ENCODE results near the gene AFAP1L1. TPM values are rescaled to one million over a fixed set of nuclear protein-coding genes. Genes with fewer than 3 reads are reported as not detected.

Gene AFAP1L1
- total and polyA plus RNA-seq, 2 of the 13 experiments (the other 11 are each of a cell fraction or from before 2014, with no cell fraction given) = 0.38 to 1.0 TPM

GRCh38 chr5:149358868-149359495 lies 87.3 kb downstream of the AFAP1L1 start:
- WGBS (ENCODE audit: low lambda C conversion rate) = 81% methylated on average over 8 of the region's 8 CpGs
- FAIRE-seq = no peak

More at GRCh38 chr5:149358868-149359495, 87.3 kb downstream of the AFAP1L1 start:
- ATAC-seq = no peak
- intact Hi-C loops (cut with micrococcal nuclease; ENCODE audit: unreplicated experiment) (no loop called here), in situ Hi-C loops (cut with HindIII; ENCODE audit: extremely low pct_ligation_motif_present, low pct_unique_long_range_greater_than_20kb) (no loop called here)
- Histone ChIP-seq H3K4me3 (replicated peaks in 1 of 3; ENCODE audit: insufficient read depth in 1 of 3, low read depth in 2 of 3, low read length in 3 of 3) (peak overlapping the region in 1 of 3 experiments; percentile 79; a peak in 1 of 6 replicates), H2AFZ (ENCODE audit: low read length) (no peak overlapping the region), H4K20me1 (ENCODE audit: insufficient read depth, low read length) (no peaks in the 10 kb centered on the region), H3K36me3 (replicated peaks in 1 of 2; ENCODE audit: control insufficient read depth in 1 of 2, insufficient read depth in 2 of 2, low read length in 2 of 2) (0 out of 5 replicates have a peak, but pooled peaks cover 2 to 3% of the 10 kb centered on the region in 2 experiments), H3K4me1 (ENCODE audit: insufficient read depth, low read length) (peaks cover 26% of the 10 kb centered on the region), H3K27me3 (ENCODE audit: control insufficient read depth in 1 of 2, insufficient read depth in 2 of 2, low read length in 2 of 2) (no peaks in the 10 kb centered on the region; a peak in 1 of 5 replicates), H3K4me2 (ENCODE audit: low read depth, low read length) (peak overlapping the region; percentile 94; the same call in 1 of the 2 replicates), H3K9me3 (ENCODE audit: low read length) (no peaks in the 10 kb centered on the region), H3K79me2 (ENCODE audit: insufficient read depth, low read length) (no peaks in the 10 kb centered on the region), H3K9ac (ENCODE audit: insufficient read depth, low read depth, low read length) (no peak overlapping the region), H3K27ac (ENCODE audit: extremely low read length, insufficient read depth, low read length) (no peak overlapping the region)
- no TSS peak for BruUV-seq (replicated peaks)
- no peak for DNase-seq (ENCODE audit: low spot score)
- ChIA-PET CTCF (ENCODE audit: low intra/inter-chr PET ratio, low total read pairs) (no interaction called here), POLR2A (no interaction called here)
- no peak for TF ChIP-seq SUZ12 (IDR thresholded peaks at IDR 0.05; ENCODE audit: low read depth, low read length)
- TF ChIP-seq CREB3 (CRISPR knock-in tag; IDR thresholded peaks at IDR 0.05) = no peak
- TF ChIP-seq SAFB2 (CRISPR knock-in tag; IDR thresholded peaks at IDR 0.05; ENCODE audit: borderline replicate concordance, low read depth) = no peak
- no peak for TF ChIP-seq GATAD2A (CRISPR knock-in tag; IDR thresholded peaks at IDR 0.05)
- TF ChIP-seq MAFK (conservative IDR thresholded peaks at IDR 0.05 in 1 of 2, IDR thresholded peaks at IDR 0.05 in 1 of 2; ENCODE audit: low read length in 2 of 2) = no peak
- TF ChIP-seq HOMEZ (CRISPR knock-in tag; IDR thresholded peaks at IDR 0.05; ENCODE audit: low read depth) = no peak
- no peak for TF ChIP-seq POGZ (CRISPR knock-in tag; IDR thresholded peaks at IDR 0.05)
- TF ChIP-seq SRSF9 (IDR thresholded peaks at IDR 0.05; ENCODE audit: borderline replicate concordance, insufficient read depth, low read depth, low read length, poor library complexity, severe bottlenecking) = no peak
- TF ChIP-seq ZSCAN29 (CRISPR knock-in tag; conservative IDR thresholded peaks at IDR 0.05) = no peak
- TF ChIP-seq KDM5A (IDR thresholded peaks at IDR 0.05; ENCODE audit: borderline replicate concordance, low read length) = no peak
- no peak for TF ChIP-seq ZMAT3 (CRISPR knock-in tag; conservative IDR thresholded peaks at IDR 0.05)
- no peak for TF ChIP-seq NR2C2 (CRISPR knock-in tag; IDR thresholded peaks at IDR 0.05; ENCODE audit: borderline replicate concordance)
- no peak for TF ChIP-seq TAF15 (IDR thresholded peaks at IDR 0.05; ENCODE audit: low read depth, low read length, poor library complexity, severe bottlenecking)

Data from HepG2 (cell line).